ENCODE measurements around the gene COX19.
"Not testable (repeated sequence)": the region's sequence is repeated elsewhere in the genome, so short reads cannot be mapped to it uniquely, and the experiment has no call there.

COX19 gene

DNA sequence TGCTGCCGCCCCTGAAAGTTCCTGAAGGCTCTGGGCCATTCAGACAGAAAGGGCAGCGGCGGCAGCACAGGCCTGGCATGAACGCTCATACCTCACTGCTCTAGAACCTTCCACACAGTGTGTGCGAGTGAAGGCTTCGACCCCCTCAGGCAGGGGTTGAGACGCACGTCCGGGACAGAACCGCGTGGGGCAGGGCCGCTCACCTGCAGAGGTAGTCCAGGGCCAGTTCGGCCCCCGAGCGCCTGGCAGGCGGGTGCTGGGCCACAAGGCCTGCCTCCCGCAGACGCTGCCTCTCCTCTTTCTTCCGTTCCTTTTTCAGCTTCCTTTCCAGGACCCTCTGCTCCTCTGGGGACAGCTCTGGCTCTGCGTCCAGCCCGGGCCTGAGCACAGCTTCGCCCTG lies 34.4 kb upstream of the COX19 start:
- DNase-seq: no peak

- DNase-seq: no peak
Observed at GRCh38 chr7:1008733-1009363, 33.5 kb upstream of the COX19 start.

GRCh38 chr7:1007901-1008300 lies 32.6 kb upstream of the COX19 start:
- no peak for DNase-seq

DNA sequence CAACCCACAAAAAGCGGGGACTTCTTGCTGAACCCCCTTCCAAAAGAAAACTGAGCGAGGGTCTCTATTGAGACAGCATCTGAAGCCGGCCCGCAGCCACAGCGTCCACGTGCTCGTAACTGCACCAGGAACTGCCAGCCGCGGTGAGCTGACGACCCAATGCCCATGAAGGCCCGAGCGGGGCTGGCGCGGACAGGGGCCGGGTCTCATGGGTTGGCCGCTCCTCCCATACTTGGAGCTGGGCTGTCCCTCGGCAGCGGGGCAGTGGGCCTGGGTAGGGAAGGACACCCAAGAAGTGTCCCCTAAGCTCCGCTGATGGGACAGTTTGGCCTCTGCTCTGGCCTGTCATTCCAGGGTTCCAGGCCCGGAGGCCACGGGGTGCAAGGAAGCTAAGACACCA lies 30.0 kb upstream of the COX19 start:
- no peak for DNase-seq

DNA sequence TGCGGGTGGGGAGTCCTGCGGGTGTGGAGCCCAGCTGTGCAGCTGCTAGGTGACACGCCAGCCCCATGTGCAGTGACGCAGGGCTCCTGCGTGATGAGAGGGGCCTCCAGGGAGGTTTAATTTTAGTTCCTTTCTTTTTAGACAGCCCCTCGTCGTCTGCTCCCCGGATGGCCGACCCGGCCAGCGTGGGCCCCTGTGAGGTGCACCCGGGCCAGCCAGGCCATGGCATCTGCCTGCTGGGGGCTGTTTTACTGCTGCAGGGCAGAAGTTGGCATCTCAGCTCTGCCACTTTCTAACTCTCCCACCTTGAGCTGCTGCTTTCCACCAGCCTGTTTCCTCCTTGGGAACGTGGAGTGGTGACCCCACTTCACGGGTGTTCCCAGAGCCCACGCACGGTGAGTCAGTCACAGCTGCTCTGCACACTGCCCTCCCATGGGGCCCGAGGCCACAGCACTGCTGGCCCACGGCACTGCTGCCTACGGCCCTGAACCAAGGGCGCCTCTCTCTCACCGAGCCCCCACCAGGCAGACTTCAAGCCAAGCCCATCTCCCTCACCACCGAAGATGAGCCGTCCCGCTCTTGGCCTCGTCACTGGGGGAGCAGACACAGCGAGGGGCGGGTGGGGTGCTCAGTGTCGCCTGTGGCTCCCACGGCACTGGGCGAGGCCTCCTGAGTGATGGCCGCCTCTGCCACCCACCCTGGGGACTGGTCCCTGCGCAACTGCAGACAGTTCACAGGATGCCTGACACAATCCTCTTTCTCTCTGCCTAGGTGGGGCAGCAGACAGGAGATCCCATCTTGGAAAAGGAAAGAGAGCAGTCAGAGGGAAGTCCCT lies 28.9 kb upstream of the COX19 start:
- no peak for DNase-seq

DNA sequence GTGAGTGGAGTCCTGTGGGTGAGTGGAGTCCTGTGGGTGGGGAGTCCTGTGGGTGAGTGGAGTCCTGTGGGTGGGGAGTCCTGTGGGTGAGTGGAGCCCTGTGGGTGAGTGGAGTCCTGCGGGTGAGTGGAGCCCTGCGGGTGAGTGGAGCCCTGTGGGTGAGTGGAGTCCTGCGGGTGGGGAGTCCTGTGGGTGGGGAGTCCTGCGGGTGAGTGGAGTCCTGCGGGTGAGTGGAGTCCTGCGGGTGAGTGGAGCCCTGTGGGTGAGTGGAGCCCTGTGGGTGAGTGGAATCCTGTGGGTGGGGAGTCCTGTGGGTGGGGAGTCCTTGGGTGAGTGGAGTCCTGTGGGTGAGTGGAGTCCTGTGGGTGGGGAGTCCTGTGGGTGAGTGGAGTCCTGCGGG lies 27.1 kb upstream of the COX19 start:
- not testable (repeated sequence) for DNase-seq

DNA sequence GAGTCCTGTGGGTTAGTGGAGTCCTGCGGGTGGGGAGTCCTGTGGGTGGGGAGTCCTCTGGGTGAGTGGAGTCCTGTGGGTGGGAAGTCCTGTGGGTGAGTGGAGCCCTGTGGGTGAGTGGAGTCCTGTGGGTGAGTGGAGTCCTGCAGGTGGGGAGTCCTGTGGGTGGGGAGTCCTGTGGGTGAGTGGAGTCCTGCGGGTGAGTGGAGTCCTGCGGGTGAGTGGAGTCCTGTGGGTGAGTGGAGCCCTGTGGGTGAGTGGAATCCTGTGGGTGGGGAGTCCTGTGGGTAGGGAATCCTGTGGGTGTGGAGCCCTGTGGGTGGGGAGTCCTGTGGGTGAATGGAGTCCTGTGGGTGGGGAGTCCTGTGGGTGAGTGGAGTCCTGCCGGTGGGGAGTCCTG lies 26.7 kb upstream of the COX19 start:
- DNase-seq: not testable (repeated sequence)

DNA sequence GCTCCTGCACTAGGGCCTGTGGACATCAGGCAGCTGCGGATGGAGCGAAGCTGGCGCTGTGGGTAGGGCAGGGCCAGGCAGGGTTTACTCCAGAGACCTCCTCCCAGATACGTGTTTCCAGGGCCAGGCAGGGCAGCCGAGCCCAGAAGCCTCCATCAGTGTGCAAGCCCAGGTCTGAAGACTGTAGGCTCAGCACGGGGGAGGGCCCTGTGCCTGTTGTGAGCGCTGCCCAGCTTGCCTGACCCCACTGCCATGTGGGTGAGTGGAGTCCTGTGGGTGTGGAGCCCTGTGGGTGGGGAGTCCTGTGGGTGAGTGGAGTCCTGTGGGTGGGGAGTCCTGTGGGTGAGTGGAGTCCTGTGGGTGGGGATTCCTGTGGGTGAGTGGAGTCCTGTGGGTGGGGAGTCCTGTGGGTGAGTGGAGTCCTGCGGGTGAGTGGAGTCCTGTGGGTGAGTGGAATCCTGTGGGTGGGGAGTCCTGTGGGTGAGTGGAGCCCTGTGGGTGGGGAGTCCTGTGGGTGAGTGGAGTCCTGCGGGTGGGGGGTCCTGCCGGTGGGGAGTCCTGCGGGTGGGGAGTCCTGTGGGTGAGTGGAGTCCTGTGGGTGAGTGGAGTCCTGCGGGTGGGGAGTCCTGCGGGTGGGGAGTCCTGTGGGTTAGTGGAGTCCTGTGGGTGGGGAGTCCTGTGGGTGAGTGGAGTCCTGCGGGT lies 25.9 kb upstream of the COX19 start:
- DNase-seq: not testable (repeated sequence)

GRCh38 chr7:999941-1000935 lies 24.9 kb upstream of the COX19 start:
- no peak for DNase-seq

GRCh38 chr7:999149-999879 lies 24.0 kb upstream of the COX19 start:
- no peak for DNase-seq

DNA sequence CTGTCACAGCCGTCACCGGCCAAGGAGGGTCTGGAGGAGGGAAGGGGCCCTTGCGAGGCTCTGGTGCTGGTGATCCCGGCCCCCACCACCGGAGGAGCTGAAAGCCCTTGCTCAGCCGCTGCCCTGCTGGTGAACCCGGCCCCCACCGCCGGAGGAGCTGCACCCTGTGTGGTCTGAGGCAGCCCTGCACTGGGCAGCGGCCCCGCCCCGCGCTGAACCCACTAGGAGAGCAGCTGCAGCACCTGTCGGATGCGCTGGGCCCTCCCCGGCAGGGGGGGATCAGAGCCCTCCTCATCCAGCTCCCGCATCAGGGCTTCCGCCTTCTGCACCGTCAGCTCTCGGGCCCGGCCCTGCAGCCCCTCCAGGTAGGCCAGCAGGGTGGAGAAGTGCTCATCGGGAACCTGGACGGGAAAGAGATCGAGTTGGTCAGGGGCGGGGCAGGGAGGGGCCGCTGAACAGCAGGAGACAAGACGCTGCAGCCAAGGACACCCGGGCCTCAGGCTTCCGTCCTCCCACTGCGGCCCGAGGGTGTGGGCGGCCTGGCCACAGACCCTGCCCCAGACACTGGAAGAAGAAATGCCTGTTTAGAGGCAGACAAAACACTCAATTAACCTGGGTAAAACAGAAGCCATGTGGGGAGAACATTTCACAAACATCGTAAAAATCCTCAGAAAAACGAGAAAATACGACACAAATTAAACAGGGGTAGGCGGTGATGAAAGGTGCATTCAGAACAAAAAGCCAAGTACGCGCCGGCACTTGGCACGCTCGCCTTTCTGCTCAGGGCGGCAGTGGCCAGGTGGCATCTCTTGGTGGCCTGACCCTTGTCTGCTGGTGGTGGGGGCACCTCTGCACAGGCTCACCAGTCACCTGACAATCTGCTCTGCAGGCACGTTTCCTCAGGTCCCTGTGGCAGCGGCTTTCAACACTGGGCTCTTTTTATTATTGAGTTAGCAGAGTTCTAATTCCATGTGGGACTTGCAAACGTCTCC lies 22.4 kb upstream of the COX19 start:
- DNase-seq: no peak

GRCh38 chr7:996079-996872 lies 20.9 kb upstream of the COX19 start:
- DNase-seq: no peak

DNA sequence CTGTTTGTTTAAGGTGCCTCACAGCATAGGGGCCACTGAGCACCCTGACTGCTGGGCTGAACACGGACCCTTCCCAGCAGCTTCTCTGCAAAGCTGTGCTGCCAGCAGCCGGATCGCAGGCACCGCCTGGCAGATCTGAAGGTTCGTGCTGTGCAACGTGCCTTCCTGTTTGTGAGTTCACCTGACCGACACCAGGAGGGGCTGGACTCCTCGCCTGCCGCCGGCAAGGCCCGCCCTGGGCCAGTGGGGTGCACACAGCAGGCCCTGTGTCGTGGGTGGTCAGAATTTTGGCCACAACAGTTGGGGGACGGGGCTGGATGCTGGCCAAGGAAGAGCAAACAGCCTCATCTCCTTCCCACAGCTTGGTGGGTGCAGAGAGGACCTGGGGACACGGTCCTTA lies 20.2 kb upstream of the COX19 start:
- no peak for DNase-seq

DNA sequence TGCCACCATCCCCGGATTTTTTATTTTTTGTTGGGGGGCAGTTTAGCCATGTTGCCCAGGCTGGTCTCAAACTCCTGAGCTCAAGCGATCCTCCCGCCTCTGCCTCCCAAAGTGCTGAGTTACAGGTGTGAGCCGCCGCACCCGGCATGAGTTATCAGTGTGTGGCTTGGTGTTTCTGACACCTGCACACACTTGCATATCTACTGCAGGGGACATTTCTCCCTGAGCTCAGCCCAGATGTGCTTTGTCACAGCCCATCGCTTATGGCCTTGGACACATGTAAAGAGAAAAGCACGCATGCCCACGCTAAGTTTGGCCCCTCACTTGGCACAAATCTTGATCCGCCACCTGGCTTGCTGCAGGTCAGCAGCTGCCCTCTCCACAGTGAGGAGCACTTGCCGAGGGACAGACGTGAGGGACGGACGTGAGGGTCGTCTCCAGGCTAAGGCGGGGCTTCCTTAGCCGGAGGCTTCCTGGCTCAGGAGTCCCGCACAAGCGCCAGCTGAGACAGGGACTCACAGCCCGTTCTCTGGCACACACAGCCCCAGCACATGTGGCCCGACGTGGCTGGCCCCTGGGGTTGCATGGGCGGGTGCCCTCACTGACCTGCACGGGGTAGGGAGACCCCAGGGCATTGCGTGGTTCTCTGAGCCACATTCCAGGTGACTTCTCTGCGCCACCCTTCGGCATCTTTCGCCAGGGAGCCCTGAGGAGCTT lies 19.4 kb upstream of the COX19 start:
- DNase-seq: no peak

DNA sequence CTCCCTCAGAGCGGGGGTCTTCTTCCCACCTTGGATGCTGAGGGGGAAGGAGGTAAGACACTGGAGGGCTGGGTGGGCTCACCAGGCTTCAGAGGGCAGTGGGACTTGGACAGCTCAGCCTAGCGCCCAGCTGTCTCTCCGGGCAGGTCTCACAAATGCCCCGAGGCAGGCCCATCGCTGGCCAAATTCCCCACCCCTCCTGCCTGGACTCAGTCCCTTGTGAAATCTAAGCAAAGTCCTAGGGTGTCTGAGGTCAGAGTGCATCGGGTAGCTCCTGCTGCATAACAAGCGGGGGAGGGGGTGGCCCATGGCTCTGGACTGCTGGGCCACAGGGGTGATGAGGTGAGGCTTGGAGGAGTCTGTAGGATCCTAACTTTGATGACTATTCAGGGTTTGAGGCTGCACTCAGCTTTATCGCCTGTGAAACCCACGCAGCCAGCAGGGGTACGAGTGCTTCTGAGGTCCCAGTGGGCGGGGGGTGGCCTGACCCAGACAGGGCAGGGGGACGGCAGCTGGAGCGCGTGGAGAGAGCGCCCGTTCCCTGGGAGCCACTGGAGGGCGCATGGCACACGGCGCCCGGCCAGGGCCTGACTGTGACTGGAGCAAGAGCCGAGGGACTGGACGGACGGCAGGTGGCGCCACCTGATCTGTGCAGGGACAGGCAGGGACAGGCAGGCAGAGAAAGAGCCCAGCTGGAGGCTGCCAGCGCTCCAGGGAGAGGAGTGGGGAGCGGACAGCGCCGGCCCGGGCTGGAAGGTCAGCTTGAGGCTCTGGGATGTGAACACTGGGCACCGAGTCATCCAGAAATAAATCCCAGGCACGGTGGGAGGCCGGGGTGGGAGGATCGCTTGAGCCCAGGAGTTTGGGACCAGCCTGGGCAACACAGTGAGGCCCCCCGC lies 17.6 kb upstream of the COX19 start:
- peak; percentile 97 for DNase-seq

DNA sequence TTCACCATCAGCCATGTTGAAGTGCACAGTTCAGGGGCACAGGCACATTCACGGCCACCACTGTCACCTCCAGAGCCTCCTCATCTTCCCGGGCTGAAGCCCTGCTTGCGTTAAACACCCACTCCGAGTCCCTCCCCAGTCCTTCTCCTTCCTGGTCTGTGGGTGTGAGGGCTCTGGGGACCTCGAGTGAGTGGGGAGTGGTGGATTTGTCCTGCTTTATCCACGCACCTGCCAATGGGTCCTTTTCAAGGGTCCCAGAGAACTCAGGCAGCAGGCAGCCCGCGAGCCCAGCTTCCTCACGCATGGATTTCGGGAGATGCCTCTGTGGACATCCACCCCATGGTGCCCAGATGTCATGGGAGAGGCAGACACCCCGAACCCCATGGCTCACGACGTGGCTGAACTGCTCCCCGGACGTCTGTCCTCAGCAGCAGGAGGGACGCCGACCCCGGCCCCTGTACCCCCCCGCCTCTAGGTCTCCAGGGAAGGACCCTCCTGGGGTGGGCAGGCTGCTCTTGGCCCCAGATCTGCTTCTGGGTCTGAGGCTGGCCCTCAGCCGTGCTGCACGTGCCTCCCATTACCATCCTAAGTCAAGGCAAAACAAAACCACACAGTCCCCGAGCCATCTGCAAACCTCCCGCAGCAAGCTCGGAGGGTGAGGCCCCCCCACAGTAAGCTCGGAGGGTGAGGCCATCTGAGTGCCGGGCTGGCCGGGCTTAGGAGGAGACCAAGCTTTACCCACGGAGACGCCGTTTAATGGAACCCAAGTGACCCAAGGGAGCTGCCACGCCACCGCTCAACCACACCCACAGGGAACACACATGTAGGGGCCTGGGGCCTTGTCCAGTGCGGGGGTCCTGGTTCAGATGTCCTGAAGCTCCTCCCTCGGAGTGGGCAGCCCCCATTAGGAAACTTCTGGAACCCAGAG lies 16.6 kb upstream of the COX19 start:
- no peak for DNase-seq

Measured in activated CD4-positive, alpha-beta T cell treated with anti-CD3 and anti-CD28 coated beads for 48 hours (primary cell).